ENCODE data around the gene GRIN2A.

GRCh38 chr16:9808210-9808609 lies 374.0 kb downstream of the GRIN2A start:
- TF ChIP-seq CTCF (conservative IDR thresholded peaks at IDR 0.05) (no peak), ZFX (IDR thresholded peaks at IDR 0.05) (no peak)

All from C4-2B (cell line).